HG03060 (cell line): ENCODE measurements around the gene RASGRF2.

ENCODE experiments used
- ATAC-seq: cut with Tn5 transposase; IDR thresholded peaks from one replicate; pipeline ENCODE4 v1.9.1; 2021; ENCODE audit warnings: low read depth, moderate number of reproducible peaks; ENCODE audit not compliant: unreplicated experiment

The RASGRF2 gene

GRCh38 chr5:81225463-81225862, 265.3 kb downstream of the RASGRF2 start:
- ATAC-seq: no peak

GRCh38 chr5:81226286-81226685, 266.1 kb downstream of the RASGRF2 start:
- no peak for ATAC-seq

- no peak for ATAC-seq
These were observed 266.8 kb downstream of the RASGRF2 start for GRCh38 chr5:81226949-81227348.

- no peak for ATAC-seq
These were observed 267.9 kb downstream of the RASGRF2 start for GRCh38 chr5:81228084-81228483.

GRCh38 chr5:81230416-81230815, 270.3 kb downstream of the RASGRF2 start:
- no peak for ATAC-seq

- ATAC-seq: no peak
These were observed 272.4 kb downstream of the RASGRF2 start for GRCh38 chr5:81232464-81233079.

- no peak for ATAC-seq
These were observed 273.0 kb downstream of the RASGRF2 start, which contains the start of gene CKMT2 for GRCh38 chr5:81233080-81233634. CKMT2 (plus strand) TSS chr5:81233322; CDS start chr5:81251133, 17,811 bp downstream.

- ATAC-seq: no peak
These were observed 274.1 kb downstream of the RASGRF2 start for GRCh38 chr5:81234299-81234698.

GRCh38 chr5:81234801-81235200, 274.6 kb downstream of the RASGRF2 start:
- no peak for ATAC-seq

- no peak for ATAC-seq
These were observed 275.3 kb downstream of the RASGRF2 start for GRCh38 chr5:81235287-81236072.

GRCh38 chr5:81238460-81238859, 278.3 kb downstream of the RASGRF2 start:
- ATAC-seq: no peak

- ATAC-seq: no peak
These were observed 279.4 kb downstream of the RASGRF2 start for GRCh38 chr5:81239613-81240012.

GRCh38 chr5:81241001-81241400, 280.8 kb downstream of the RASGRF2 start:
- ATAC-seq: no peak

- ATAC-seq: no peak
These were observed 281.9 kb downstream of the RASGRF2 start for GRCh38 chr5:81241961-81242648.

GRCh38 chr5:81242906-81243436, 282.8 kb downstream of the RASGRF2 start:
- ATAC-seq: no peak

- ATAC-seq: no peak
These were observed 284.3 kb downstream of the RASGRF2 start for GRCh38 chr5:81244451-81244850.

GRCh38 chr5:81245871-81246235, 285.7 kb downstream of the RASGRF2 start:
- no peak for ATAC-seq

GRCh38 chr5:81246697-81247096, 286.5 kb downstream of the RASGRF2 start:
- ATAC-seq: no peak

GRCh38 chr5:81247441-81247972, 287.3 kb downstream of the RASGRF2 start:
- no peak for ATAC-seq

- ATAC-seq: no peak
These were observed 289.1 kb downstream of the RASGRF2 start for GRCh38 chr5:81249240-81249639.

GRCh38 chr5:81250004-81250403, 289.8 kb downstream of the RASGRF2 start:
- no peak for ATAC-seq
